Measurements from ENCODE around the gene ZSWIM4. TPM values are rescaled to one million over a fixed set of nuclear protein-coding genes. Genes with fewer than 3 reads are reported as not detected.

Gene ZSWIM4
- total RNA-seq, 1 donor from 2014 or later: 9.5 TPM

GRCh38 chr19:13797058-13797440, 1.8 kb downstream of the ZSWIM4 start:
- DNase-seq (ENCODE audit: low spot score): no peak
- H3K4me3 Mint-ChIP-seq (ENCODE audit: unreplicated experiment): peak overlapping the region; percentile 83
- H3K4me1 Mint-ChIP-seq (ENCODE audit: low read depth): peaks cover 43% of the 10 kb centered on the region
- no peaks in the 10 kb centered on the region for H3K9me3 Mint-ChIP-seq (ENCODE audit: low read depth)
- no peaks in the 10 kb centered on the region for H3K27me3 Mint-ChIP-seq (ENCODE audit: low read depth)
- peak overlapping the region; percentile 94 for H3K27ac Mint-ChIP-seq (ENCODE audit: unreplicated experiment)
- TF ChIP-seq, protein P1, sequence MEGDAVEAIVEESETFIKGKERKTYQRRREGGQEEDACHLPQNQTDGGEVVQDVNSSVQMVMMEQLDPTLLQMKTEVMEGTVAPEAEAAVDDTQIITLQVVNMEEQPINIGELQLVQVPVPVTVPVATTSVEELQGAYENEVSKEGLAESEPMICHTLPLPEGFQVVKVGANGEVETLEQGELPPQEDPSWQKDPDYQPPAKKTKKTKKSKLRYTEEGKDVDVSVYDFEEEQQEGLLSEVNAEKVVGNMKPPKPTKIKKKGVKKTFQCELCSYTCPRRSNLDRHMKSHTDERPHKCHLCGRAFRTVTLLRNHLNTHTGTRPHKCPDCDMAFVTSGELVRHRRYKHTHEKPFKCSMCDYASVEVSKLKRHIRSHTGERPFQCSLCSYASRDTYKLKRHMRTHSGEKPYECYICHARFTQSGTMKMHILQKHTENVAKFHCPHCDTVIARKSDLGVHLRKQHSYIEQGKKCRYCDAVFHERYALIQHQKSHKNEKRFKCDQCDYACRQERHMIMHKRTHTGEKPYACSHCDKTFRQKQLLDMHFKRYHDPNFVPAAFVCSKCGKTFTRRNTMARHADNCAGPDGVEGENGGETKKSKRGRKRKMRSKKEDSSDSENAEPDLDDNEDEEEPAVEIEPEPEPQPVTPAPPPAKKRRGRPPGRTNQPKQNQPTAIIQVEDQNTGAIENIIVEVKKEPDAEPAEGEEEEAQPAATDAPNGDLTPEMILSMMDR (IDR thresholded peaks at IDR 0.05): no peak
- peaks cover 7% of the 10 kb centered on the region for H3K36me3 Mint-ChIP-seq (ENCODE audit: low read depth)

- no peak for DNase-seq (ENCODE audit: low spot score)
- Mint-ChIP-seq H3K9me3 (ENCODE audit: low read depth) (no peaks in the 10 kb centered on the region), H3K4me1 (ENCODE audit: low read depth) (peaks cover 43% of the 10 kb centered on the region), H3K36me3 (ENCODE audit: low read depth) (peaks cover 7% of the 10 kb centered on the region), H3K4me3 (ENCODE audit: unreplicated experiment) (peak overlapping the region; percentile 19), H3K27me3 (ENCODE audit: low read depth) (no peaks in the 10 kb centered on the region), H3K27ac (ENCODE audit: unreplicated experiment) (peak overlapping the region; percentile 83)
- TF ChIP-seq, protein P1 (IDR thresholded peaks at IDR 0.05): no peak
These were observed 2.6 kb downstream of the ZSWIM4 start for GRCh38 chr19:13797870-13798269.

GRCh38 chr19:13799669-13800068, 4.4 kb downstream of the ZSWIM4 start:
- no peak overlapping the region for H3K4me3 Mint-ChIP-seq (ENCODE audit: unreplicated experiment)
- DNase-seq (ENCODE audit: low spot score): no peak
- TF ChIP-seq, protein P1 (IDR thresholded peaks at IDR 0.05): no peak
- H3K27ac Mint-ChIP-seq (ENCODE audit: unreplicated experiment): no peak overlapping the region
- H3K27me3 Mint-ChIP-seq (ENCODE audit: low read depth): no peaks in the 10 kb centered on the region
- H3K4me1 Mint-ChIP-seq (ENCODE audit: low read depth): peaks cover 31% of the 10 kb centered on the region
- no peaks in the 10 kb centered on the region for H3K9me3 Mint-ChIP-seq (ENCODE audit: low read depth)
- peaks cover 7% of the 10 kb centered on the region for H3K36me3 Mint-ChIP-seq (ENCODE audit: low read depth)

DNA sequence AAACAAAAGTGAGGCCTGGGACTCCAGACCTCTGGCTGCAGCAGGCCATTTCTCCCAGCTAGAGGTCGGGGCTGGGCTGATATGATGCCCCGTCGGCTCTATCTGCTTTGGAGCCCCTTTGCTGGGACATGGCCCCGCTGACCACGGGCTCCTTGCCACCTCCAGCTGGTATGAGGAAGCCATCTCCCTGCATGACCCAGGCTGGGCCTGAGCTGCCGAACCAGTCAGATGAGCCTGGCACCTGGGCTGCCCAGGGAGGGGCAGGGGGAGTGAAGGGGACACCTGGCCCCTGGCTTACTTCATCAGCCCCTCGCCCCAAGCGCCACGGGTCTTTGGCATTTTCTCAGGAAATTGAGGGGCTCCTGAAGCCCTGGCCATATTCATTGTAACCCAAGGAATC, 7.8 kb downstream of the ZSWIM4 start:
- DNase-seq (ENCODE audit: low spot score): no peak
- Mint-ChIP-seq H3K27ac (ENCODE audit: unreplicated experiment) (no peak overlapping the region), H3K9me3 (ENCODE audit: low read depth) (no peaks in the 10 kb centered on the region)

GRCh38 chr19:13804830-13805683, 9.8 kb downstream of the ZSWIM4 start:
- Mint-ChIP-seq H3K4me1 (ENCODE audit: low read depth) (no peaks in the 10 kb centered on the region), H3K36me3 (ENCODE audit: low read depth) (peaks cover 14% of the 10 kb centered on the region), H3K9me3 (ENCODE audit: low read depth) (no peaks in the 10 kb centered on the region), H3K27me3 (ENCODE audit: low read depth) (no peaks in the 10 kb centered on the region), H3K27ac (ENCODE audit: unreplicated experiment) (no peak overlapping the region), H3K4me3 (ENCODE audit: unreplicated experiment) (no peak overlapping the region)
- TF ChIP-seq, protein P1 (IDR thresholded peaks at IDR 0.05): peak; percentile 59
- DNase-seq (ENCODE audit: low spot score): no peak

More for the DNA sequence above, 7.8 kb downstream of the ZSWIM4 start:
- H3K27me3 Mint-ChIP-seq (ENCODE audit: low read depth): no peaks in the 10 kb centered on the region
- peaks cover 5% of the 10 kb centered on the region for H3K4me1 Mint-ChIP-seq (ENCODE audit: low read depth)
- H3K36me3 Mint-ChIP-seq (ENCODE audit: low read depth): peaks cover 10% of the 10 kb centered on the region
- no peak overlapping the region for H3K4me3 Mint-ChIP-seq (ENCODE audit: unreplicated experiment)
- TF ChIP-seq, protein P1 (IDR thresholded peaks at IDR 0.05): no peak
